H4 (cell line): ENCODE measurements around the gene ATF6B. TPM values are rescaled to one million over a fixed set of nuclear protein-coding genes. Genes with fewer than 3 reads are reported as not detected.
"Not testable (repeated sequence)": the region's sequence is repeated elsewhere in the genome, so short reads cannot be mapped to it uniquely, and the experiment has no call there.

Experiments used
- DNase-seq: peaks from one replicate; pipeline ENCODE4 v3.0.0-alpha.2; 2015; ENCODE audit warnings: low spot score
- total RNA-seq: library from RNA; depleted of rRNA; stranded (reverse); fragments of >200 nt; shearing (Covaris generic); gene quantifications from 2 replicates; pipeline ENCODE4 v1.2.3, GENCODE V29; 2014; rRNA removed

The ATF6B gene
- total RNA-seq, 1 experiment from 2014 or later = 17.1 TPM

- DNase-seq = peak; percentile 34
Observed at GRCh38 chr6:32082935-32083334, 45.1 kb downstream of the ATF6B start.

DNA sequence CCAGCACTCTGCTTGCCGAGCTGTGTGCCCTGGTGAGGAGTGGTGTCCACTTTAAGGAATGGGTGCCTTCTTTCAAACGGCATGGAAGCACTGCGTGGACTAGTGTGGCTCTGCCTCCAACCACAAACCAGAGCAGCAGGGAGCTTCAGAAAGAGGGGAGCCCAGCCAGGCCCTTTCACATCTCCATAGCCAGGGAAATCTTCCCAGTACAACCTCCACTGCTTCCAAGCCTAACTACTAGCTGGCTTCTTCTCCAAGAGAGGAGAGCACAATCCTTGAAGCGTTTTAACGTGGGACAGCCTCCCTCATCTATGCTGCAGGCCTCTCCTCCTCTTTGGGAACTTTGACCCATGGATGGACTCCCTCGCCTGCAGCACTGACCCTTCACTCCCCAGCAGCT lies 45.6 kb downstream of the ATF6B start:
- DNase-seq = no peak

- peak; percentile 93 for DNase-seq
Observed at GRCh38 chr6:32081168-32081990, 46.7 kb downstream of the ATF6B start.

GRCh38 chr6:32079566-32080290 lies 48.3 kb downstream of the ATF6B start:
- DNase-seq = no peak

GRCh38 chr6:32076321-32076809 lies 51.7 kb downstream of the ATF6B start:
- peak; percentile 86 for DNase-seq

- DNase-seq = no peak
Observed at GRCh38 chr6:32075781-32076180, 52.3 kb downstream of the ATF6B start.

DNA sequence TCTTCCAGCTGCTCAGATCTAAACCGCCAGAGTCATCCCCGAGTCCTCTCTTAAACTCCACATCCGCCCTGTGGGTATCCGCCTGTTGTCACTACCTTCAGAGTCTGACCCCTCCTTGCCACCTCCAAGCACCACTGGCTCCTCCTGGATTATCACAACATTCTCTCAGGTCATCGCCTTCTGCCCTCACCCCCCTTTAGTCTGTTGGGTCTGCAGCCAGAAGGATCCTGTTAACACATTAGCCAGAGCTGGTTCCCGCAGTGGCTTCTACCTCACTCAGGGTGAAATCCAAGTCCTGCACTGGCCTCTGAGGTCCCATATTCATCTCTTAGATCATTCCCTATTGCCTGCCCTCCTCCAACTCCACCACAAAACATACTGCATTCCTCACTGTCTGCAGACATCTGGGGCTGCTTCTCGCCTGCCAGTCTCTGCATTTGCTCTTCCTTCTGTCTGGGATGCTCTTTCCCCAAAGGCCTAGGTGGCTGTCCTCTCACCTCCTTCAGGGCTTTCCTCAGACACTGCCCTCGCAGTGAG lies 53.0 kb downstream of the ATF6B start:
- no peak for DNase-seq

DNA sequence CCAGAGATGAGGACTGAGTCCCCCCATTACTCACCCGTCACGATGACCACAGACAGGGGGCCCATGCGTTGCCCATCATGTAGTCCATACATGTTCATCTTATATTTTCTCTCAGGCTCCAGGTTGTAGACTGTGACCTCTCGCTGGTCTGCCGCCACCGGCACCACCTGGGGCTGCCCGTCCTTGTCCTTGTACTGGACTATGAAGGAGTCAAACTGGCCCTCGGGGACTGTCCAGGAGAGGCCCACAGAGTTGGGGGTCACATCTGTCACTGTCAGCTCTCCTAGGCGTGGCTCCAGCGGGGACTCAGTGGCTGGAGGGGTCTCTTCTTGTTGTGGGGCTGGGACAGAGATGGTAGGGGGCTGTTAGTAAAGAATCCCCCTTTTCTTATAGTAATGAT lies 54.4 kb downstream of the ATF6B start:
- DNase-seq = no peak

DNA sequence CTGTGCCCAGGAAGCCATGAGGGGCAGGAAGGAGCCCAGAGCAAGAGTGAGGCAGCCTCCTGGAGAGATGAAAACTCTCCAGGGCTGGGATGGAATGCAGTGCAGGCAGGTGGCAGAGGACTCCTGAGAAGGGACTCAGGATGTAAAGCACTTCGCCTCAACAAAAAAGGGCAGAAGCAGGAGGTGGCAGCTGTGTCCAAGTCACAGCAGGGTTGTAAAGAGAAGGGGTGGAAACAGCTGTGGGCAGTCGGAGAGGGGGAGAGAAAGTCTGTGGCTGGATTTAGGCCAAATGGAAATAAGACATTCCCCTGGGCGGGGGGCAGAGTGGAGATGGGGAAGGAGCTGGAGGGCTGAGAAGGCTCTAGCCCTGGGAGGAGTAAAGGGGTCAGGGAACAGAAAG lies 54.9 kb downstream of the ATF6B start:
- DNase-seq = no peak

GRCh38 chr6:32070814-32071543 lies 57.1 kb downstream of the ATF6B start:
- no peak for DNase-seq

DNA sequence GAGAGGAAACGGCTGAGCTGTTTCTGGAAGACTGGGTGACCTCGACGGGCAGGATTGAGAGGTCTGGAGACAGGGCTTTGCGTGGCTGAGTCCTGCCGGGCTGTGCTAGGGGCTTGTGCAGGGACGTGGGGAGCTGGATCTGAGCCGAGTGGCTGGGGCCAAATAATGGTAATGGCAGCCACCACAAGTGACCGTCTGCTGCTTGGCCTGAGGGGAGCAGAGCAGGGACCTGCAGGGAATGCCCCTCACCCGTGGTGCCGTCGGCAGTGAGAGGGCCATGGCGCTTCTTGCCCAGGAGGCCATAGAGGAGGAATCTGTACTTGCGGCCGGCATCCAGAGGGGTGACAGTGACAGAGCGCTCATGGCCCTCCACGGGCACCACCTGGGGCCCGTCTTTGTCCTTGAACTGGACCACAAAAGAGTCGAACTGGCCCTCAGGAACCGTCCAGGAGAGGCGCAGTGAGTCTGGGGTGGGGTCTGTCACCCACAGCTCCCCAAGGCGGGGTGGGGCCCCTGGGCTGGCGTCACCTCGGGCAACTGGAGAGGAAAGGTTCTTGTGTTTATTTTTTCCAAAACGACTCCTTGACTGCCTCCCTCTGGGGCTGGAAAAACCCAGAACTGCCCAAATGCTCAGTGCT lies 58.0 kb downstream of the ATF6B start:
- DNase-seq = no peak

- no peak for DNase-seq
Observed at GRCh38 chr6:32069460-32069859, 58.6 kb downstream of the ATF6B start.

- no peak for DNase-seq
Observed at GRCh38 chr6:32068867-32069266, 59.2 kb downstream of the ATF6B start.

- DNase-seq = not testable (repeated sequence)
Observed at GRCh38 chr6:32068315-32068714, 59.7 kb downstream of the ATF6B start.

DNA sequence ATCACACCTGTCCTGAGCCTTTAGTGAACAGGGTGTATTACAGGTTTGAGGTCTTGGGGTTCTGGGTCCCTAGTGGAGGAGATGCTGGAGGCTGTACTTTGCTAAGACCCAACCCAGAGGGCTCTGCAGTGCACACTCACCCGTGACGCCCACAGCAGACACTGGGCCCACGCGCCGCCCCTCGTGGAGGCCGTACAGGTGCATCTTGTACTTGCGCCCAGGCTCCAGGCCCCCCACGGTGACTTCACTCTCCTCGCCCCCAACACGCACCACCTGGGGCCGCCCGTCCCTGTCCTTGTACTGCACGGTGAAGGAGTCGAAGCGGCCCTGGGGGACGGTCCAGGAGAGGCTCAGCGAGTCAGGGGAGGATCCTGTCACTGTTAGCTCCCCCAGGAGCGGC lies 60.5 kb downstream of the ATF6B start:
- DNase-seq = not testable (repeated sequence)

Other genes starting within 250 kb of the ATF6B start
- not detected in 2 replicates for gene SLC44A4, start 249.2 kb downstream of the ATF6B start, total RNA-seq
- 44.6 and 49.6 TPM in 2 replicates for gene EHMT2, start 230.5 kb downstream of the ATF6B start, total RNA-seq
- 0.62 and 0.70 TPM in 2 replicates for gene ZBTB12, start 226.2 kb downstream of the ATF6B start, total RNA-seq
- gene C2, start 200.5 kb downstream of the ATF6B start, total RNA-seq = 0.75 TPM in 1 of 2 replicates, not detected in the other
- gene CFB, start 182.2 kb downstream of the ATF6B start, total RNA-seq = 1.5 and 4.3 TPM in 2 replicates
- gene NELFE, start 169.3 kb downstream of the ATF6B start, total RNA-seq = 140 and 141 TPM in 2 replicates
- 21.1 and 23.8 TPM in 2 replicates for gene SKIC2, start 169.1 kb downstream of the ATF6B start, total RNA-seq
- gene DXO, start 156.1 kb downstream of the ATF6B start, total RNA-seq = 11.0 and 13.5 TPM in 2 replicates
- 7.2 and 8.5 TPM in 2 replicates for gene C4A, start 146.2 kb downstream of the ATF6B start, total RNA-seq
- gene C4B, start 113.5 kb downstream of the ATF6B start, total RNA-seq = 6.5 and 10.9 TPM in 2 replicates
- gene CYP21A2, start 89.8 kb downstream of the ATF6B start, total RNA-seq = 0.48 TPM in 1 of 2 replicates, not detected in the other
- gene TNXB, start 18.9 kb downstream of the ATF6B start, total RNA-seq = 0.06 and 0.29 TPM in 2 replicates
- 11.7 and 14.2 TPM in 2 replicates for gene FKBPL, start 2.0 kb upstream of the ATF6B start, total RNA-seq
- gene PRRT1, start 23.7 kb upstream of the ATF6B start, total RNA-seq = 0.10 TPM in 1 of 2 replicates, not detected in the other
- 19.3 and 25.7 TPM in 2 replicates for gene PPT2, start 25.9 kb upstream of the ATF6B start, total RNA-seq
- gene EGFL8, start 36.3 kb upstream of the ATF6B start, total RNA-seq = 0.43 and 1.7 TPM in 2 replicates
- gene AGPAT1, start 47.8 kb upstream of the ATF6B start, total RNA-seq = 45.6 and 51.3 TPM in 2 replicates
- gene RNF5, start 50.2 kb upstream of the ATF6B start, total RNA-seq = 55.7 and 56.9 TPM in 2 replicates
- 0.41 TPM in 1 of 2 replicates, not detected in the other for gene AGER, start 56.0 kb upstream of the ATF6B start, total RNA-seq
- gene PBX2, start 62.0 kb upstream of the ATF6B start, total RNA-seq = 14.3 and 17.4 TPM in 2 replicates
- gene GPSM3, start 64.4 kb upstream of the ATF6B start, total RNA-seq = 3.2 and 3.9 TPM in 2 replicates
- 0.23 and 0.43 TPM in 2 replicates for gene NOTCH4, start 95.8 kb upstream of the ATF6B start, total RNA-seq
- not detected in 2 replicates for gene TSBP1, start 243.7 kb upstream of the ATF6B start, total RNA-seq